Body of pancreas (tissue), 4 donors: Measurements from ENCODE around the gene RNASEH1. TPM values are rescaled to one million over a fixed set of nuclear protein-coding genes. Genes with fewer than 3 reads are reported as not detected.

Experiments
- ATAC-seq: fragments of 150-250 bp; one replicate; pipeline ENCODE4 v1.9.1; 2016
- DNase-seq, 4 donors: peaks; one replicate each; pipeline ENCODE4 v3.0.0-alpha.2; 2019
- H3K27ac ChIP-seq, 4 donors: fragments of 200-600 bp; sonication (generic); 1 replicate in 3 of 4; 2 replicates in 1 of 4; pipeline versions ENCODE4 v1.5.1 to v1.6.1; 2016 to 2019; ENCODE audit warnings: mild to moderate bottlenecking in 1 of 4, mixed read lengths in 1 of 4, moderate library complexity in 1 of 4
- H3K27me3 ChIP-seq, 2 donors: fragments of 200-600 bp; sonication (generic); one replicate each; pipeline ENCODE4 v1.6.0; 2016; ENCODE audit warnings: mild to moderate bottlenecking in 1 of 2
- H3K36me3 ChIP-seq, 2 donors: fragments of 200-600 bp; sonication (generic); replicated peaks in 1 of 2; 2 replicates each; pipeline ENCODE4 v1.5.1; 2016; ENCODE audit warnings: low read depth in 2 of 2; ENCODE audit not compliant: insufficient read depth in 1 of 2
- H3K4me1 ChIP-seq: fragments of 200-600 bp; sonication (generic); one replicate; pipeline ENCODE4 v1.6.0; 2016
- H3K4me3 ChIP-seq, 2 donors: fragments of 200-600 bp; sonication (generic); 1 replicate in 1 of 2; 2 replicates in 1 of 2; pipeline ENCODE4 v1.5.1; 2016 to 2019
- H3K9me3 ChIP-seq, 3 donors: fragments of 200-600 bp; sonication (generic); 1 replicate in 2 of 3; 2 replicates in 1 of 3; pipeline ENCODE4 v1.5.1; 2016
- CTCF ChIP-seq, 7 experiments: fragments of 450-650 bp in 4 of 7; fragments of 200-600 bp in 3 of 7; sonication (generic) in 3 of 7; IDR thresholded peaks; one replicate each; pipeline ENCODE4 v1.5.1; 2016 to 2019; ENCODE audit warnings: antibody characterized with exemption in 7 of 7
- POLR2A ChIP-seq, 3 donors: fragments of 450-650 bp; IDR thresholded peaks; one replicate each; pipeline ENCODE4 v1.6.1; 2016; ENCODE audit warnings: antibody characterized with exemption in 3 of 3, mild to moderate bottlenecking in 2 of 3
- WGBS, 2 donors: methylation state at CpG; one replicate each; pipeline ENCODE4 v1.1.5; 2017; 5-methylcytosine and 5-hydroxymethylcytosine counted together
- intact Hi-C: fragments of 100-400 bp; cut with DNase I; formaldehyde crosslinking; loops from one replicate; pipeline ENCODE4 v1.15.1; 2023
- total RNA-seq, 2 donors: library from RNA; depleted of rRNA; stranded (reverse); fragments of >200 nt; gene quantifications; one replicate each; pipeline ENCODE4 v1.1.0, GENCODE V29; 2016

The RNASEH1 gene
- total RNA-seq, 2 donors from 2014 or later, result 10.1 to 11.2 TPM

- WGBS, 2 donors, result 88 to 92% methylated on average over 11 of the region's 11 CpGs
- peaks cover 17% of the 10 kb centered on the region for H3K4me1 ChIP-seq
- no peaks in the 10 kb centered on the region for H3K9me3 ChIP-seq
- no peak for ATAC-seq
- no peaks in the 10 kb centered on the region for H3K36me3 ChIP-seq
- H3K27ac ChIP-seq, result no peak overlapping the region
- intact Hi-C loops, result no loop called here
- no peak for TF ChIP-seq CTCF (IDR thresholded peaks at IDR 0.05)
- no peak for TF ChIP-seq POLR2A (IDR thresholded peaks at IDR 0.05)
- no peaks in the 10 kb centered on the region for H3K27me3 ChIP-seq
- DNase-seq, result no peak
- H3K4me3 ChIP-seq, result no peak overlapping the region
Observed at GRCh38 chr2:3589086-3589485, 31.0 kb upstream of the RNASEH1 start.

DNA sequence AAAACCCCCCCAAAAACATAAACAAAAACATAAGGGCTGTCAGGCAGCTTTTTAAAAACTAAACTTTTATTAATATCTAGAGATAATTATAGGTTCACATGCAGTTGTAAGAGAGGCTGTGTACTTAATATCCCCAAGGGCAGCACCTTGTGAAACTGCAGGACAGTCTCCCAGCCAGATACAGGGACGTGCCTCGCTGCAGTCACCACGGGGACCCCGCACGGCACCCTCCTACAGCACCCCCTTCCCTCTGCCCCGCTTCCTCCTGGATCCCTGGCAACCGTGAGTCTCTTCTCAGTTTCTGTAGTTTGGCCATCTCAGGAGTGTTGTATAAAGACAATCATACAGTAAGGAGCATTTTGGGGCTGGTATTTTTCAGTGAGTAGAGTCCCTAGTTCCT is 30.0 kb upstream of the RNASEH1 start:
- Histone ChIP-seq H3K36me3 (no peaks in the 10 kb centered on the region), H3K27ac (no peak overlapping the region), H3K27me3 (no peaks in the 10 kb centered on the region), H3K4me3 (no peak overlapping the region), H3K9me3 (no peaks in the 10 kb centered on the region), H3K4me1 (peaks cover 17% of the 10 kb centered on the region)
- intact Hi-C loops, result no loop called here
- DNase-seq (no peak), ATAC-seq (no peak)
- WGBS, 2 donors, result 89 to 92% methylated on average over 7 of the region's 7 CpGs
- TF ChIP-seq CTCF (IDR thresholded peaks at IDR 0.05) (no peak), POLR2A (IDR thresholded peaks at IDR 0.05) (no peak)

GRCh38 chr2:3587432-3587831 is 29.3 kb upstream of the RNASEH1 start:
- no peak overlapping the region for H3K4me3 ChIP-seq
- no peak for TF ChIP-seq CTCF (IDR thresholded peaks at IDR 0.05)
- TF ChIP-seq POLR2A (IDR thresholded peaks at IDR 0.05), result no peak
- no peaks in the 10 kb centered on the region for H3K36me3 ChIP-seq
- WGBS, 2 donors, result 67 to 68% methylated on average over 6 of the region's 6 CpGs
- peaks cover 17% of the 10 kb centered on the region for H3K4me1 ChIP-seq
- no peaks in the 10 kb centered on the region for H3K9me3 ChIP-seq
- H3K27me3 ChIP-seq, result no peaks in the 10 kb centered on the region
- DNase-seq, result no peak
- ATAC-seq, result no peak
- intact Hi-C loops, result no loop called here
- H3K27ac ChIP-seq, result no peak overlapping the region

GRCh38 chr2:3587021-3587420 is 28.9 kb upstream of the RNASEH1 start:
- WGBS, 2 donors, result 82 to 87% methylated on average over 4 to 5 of the region's 5 CpGs
- Histone ChIP-seq H3K9me3 (no peaks in the 10 kb centered on the region), H3K27me3 (no peaks in the 10 kb centered on the region), H3K4me1 (peaks cover 17% of the 10 kb centered on the region), H3K27ac (no peak overlapping the region), H3K4me3 (no peak overlapping the region), H3K36me3 (no peaks in the 10 kb centered on the region)
- intact Hi-C loops, result no loop called here
- no peak for DNase-seq
- ATAC-seq, result no peak
- TF ChIP-seq CTCF (IDR thresholded peaks at IDR 0.05), result no peak
- no peak for TF ChIP-seq POLR2A (IDR thresholded peaks at IDR 0.05)

GRCh38 chr2:3586220-3586619 is 28.1 kb upstream of the RNASEH1 start:
- Histone ChIP-seq H3K9me3 (no peaks in the 10 kb centered on the region), H3K27ac (peak overlapping the region in 3 of 4 donors; percentile 55 to 76 (median 63)), H3K36me3 (peaks cover 0 to 3% of the 10 kb centered on the region in 2 donors), H3K4me3 (no peak overlapping the region), H3K4me1 (peaks cover 17% of the 10 kb centered on the region), H3K27me3 (no peaks in the 10 kb centered on the region)
- WGBS, 2 donors, result 86% methylated on average over 14 to 16 of the region's 16 CpGs
- TF ChIP-seq POLR2A (IDR thresholded peaks at IDR 0.05) (no peak), CTCF (IDR thresholded peaks at IDR 0.05) (no peak)
- no peak for ATAC-seq
- intact Hi-C loops, result no loop called here
- no peak for DNase-seq
